NT2/D1 (cell line): Measurements from ENCODE around the gene SURF1.

Experiments
- DNase-seq: peaks from one replicate; pipeline ENCODE4 v3.0.0-alpha.2; 2011; ENCODE audit warnings: low read depth, low spot score
- H3K27me3 ChIP-seq: 2 replicates; pipeline ENCODE4 v1.6.0; 2011; ENCODE audit warnings: mild to moderate bottlenecking; ENCODE audit not compliant: insufficient read length, insufficient read depth
- H3K36me3 ChIP-seq: 2 replicates; pipeline ENCODE4 v1.6.1; 2011; ENCODE audit warnings: mild to moderate bottlenecking, low read length, mixed read lengths; ENCODE audit not compliant: insufficient read depth, insufficient read length
- H3K4me1 ChIP-seq: 2 replicates; pipeline ENCODE4 v1.5.1; 2011; ENCODE audit not compliant: insufficient read depth, insufficient read length
- H3K4me3 ChIP-seq: 2 replicates; pipeline ENCODE4 v1.5.1; 2011; ENCODE audit warnings: low read depth; ENCODE audit not compliant: insufficient read length
- H3K9ac ChIP-seq: 2 replicates; pipeline ENCODE4 v1.6.0; 2011; ENCODE audit warnings: low read depth; ENCODE audit not compliant: insufficient read length
- H3K9me3 ChIP-seq: 2 replicates; pipeline ENCODE4 v1.5.1; 2011; ENCODE audit warnings: mild to moderate bottlenecking, low read length; ENCODE audit not compliant: insufficient read depth
- SUZ12 ChIP-seq: IDR thresholded peaks from 2 replicates; pipeline ENCODE4 v1.6.1; 2011; ENCODE audit not compliant: insufficient read length, insufficient read depth; ENCODE audit errors: extremely low read depth
- YY1 ChIP-seq: IDR thresholded peaks from 2 replicates; pipeline ENCODE4 v1.6.1; 2011; ENCODE audit not compliant: insufficient read length, insufficient read depth
- ZNF274 ChIP-seq: IDR thresholded peaks from 2 replicates; pipeline ENCODE4 v1.6.1; 2011; ENCODE audit warnings: mild to moderate bottlenecking, low read depth, low read length

Gene SURF1

DNA sequence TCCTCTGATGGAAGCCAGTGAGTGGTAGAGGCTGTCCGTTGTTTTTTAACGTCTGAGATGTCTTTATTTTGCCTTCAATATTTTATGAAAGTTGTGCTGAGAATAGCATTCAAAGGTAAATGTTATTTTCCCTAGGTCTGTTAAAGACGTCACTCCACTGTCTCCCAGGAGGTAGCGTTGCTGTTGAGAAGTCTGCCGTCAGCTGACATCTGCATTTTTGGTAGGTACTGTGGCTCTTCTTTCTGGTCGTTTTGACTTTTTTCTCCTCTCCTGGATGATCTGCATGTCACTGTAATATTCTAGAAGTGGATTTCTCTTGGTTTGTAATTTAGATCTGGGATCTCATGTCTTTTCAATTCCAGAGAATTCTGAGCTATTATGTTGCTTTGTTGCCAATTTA, 46.7 kb downstream of the SURF1 start:
- Histone ChIP-seq H3K4me1 (peaks cover 7% of the 10 kb centered on the region), H3K9ac (no peak overlapping the region), H3K36me3 (no peaks in the 10 kb centered on the region), H3K27me3 (peaks cover 3% of the 10 kb centered on the region), H3K9me3 (peaks cover 7% of the 10 kb centered on the region; the same call in 1 of the 2 replicates), H3K4me3 (no peak overlapping the region)
- no peak for TF ChIP-seq ZNF274
- no peak for TF ChIP-seq YY1
- TF ChIP-seq SUZ12 = no peak
- no peak for DNase-seq

DNA sequence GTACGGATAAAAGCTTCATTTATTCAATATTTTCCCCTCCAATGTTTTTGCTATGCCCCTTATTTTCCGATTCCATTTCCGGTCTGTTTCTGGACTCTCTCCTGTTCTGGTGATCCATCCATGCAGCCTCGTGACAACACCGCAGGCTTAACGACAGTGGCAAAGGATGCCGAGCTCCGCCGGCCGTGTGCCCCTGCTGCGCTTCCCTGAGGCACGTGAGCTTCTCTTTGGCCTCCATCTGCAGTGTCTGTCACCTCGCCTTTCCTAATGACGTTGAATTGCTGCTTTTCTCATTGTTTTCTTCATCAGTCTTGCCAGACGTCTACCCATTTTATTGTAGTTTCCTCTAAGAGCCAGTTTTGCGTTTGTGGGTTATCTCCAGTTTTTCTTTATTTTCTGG, 49.0 kb downstream of the SURF1 start:
- DNase-seq = no peak
- Histone ChIP-seq H3K27me3 (peaks cover 3% of the 10 kb centered on the region), H3K9ac (no peak overlapping the region), H3K4me1 (peaks cover 13% of the 10 kb centered on the region), H3K4me3 (no peak overlapping the region), H3K9me3 (peaks cover 7% of the 10 kb centered on the region; the same call in 1 of the 2 replicates), H3K36me3 (no peaks in the 10 kb centered on the region)
- TF ChIP-seq YY1 (no peak), SUZ12 (no peak), ZNF274 (no peak)

DNA sequence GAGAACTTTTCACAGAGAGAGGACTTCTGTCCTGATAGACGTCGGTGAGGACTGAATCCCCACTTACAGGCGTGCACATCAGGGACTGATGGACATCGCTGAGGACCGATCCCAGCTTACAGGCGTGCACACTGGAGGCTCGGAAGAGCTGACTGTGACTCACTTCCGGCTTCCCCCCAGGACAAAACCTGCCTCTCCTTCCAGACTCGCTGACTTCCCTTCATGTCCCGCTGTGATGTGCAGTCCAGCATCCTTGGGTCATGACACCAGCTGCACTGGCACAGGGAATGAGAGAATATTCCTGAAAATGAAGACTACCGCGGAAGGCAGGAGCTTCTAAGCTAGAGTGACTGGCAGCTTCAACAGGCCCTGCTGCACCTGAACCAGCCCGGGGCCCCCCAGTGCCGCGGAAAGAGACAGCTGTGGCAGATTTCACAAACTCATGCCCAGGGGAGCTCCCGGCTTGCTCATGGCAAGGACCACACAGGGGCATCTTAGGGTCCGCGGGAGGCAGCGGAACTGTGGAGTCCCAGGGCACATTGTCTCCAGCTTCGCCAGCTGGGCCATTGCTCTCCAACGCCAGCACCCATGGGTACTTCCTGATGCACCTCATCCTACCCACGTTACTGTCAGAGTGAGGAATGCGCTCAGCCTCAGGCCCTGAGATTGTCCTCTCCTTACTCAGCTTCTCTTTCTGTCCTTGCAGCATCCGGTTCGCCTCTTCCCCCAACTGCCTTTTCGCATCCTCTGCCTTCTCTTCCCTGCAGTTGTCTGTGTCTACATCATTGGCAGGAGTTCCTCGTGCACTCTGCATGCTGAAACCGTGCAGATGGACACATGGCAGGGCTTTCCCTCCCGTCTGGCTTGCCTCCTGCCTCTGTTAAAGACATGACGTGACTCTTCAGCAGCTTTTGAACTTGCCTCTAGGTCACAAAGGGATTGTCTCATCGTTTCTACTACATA, 49.8 kb downstream of the SURF1 start:
- no peak for DNase-seq
- Histone ChIP-seq H3K9me3 (peaks cover 7% of the 10 kb centered on the region; the same call in 1 of the 2 replicates), H3K4me3 (no peak overlapping the region), H3K4me1 (peaks cover 13% of the 10 kb centered on the region), H3K27me3 (peaks cover 3% of the 10 kb centered on the region), H3K36me3 (no peaks in the 10 kb centered on the region), H3K9ac (no peak overlapping the region)
- TF ChIP-seq ZNF274 = no peak
- no peak for TF ChIP-seq SUZ12
- TF ChIP-seq YY1 = no peak

DNA sequence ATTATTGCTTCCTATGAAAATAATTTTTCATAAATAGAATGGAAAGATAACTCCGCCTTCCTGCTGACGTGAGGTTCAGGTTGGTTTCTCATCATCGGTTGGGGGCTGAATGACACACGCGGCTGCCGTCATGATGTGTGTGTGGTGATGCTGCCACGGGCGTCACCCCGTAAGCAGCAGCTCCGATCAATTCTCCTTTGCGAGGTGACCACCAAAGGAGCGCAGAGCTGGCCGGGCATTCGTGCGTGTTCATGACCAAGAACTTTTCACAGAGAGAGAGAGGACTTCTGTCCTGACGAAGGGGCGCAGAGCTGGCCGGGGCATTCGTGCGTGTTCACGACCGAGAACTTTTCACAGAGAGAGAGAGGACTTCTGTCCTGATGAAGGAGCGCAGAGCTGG, 50.6 kb downstream of the SURF1 start:
- H3K9ac ChIP-seq = no peak overlapping the region
- no peak overlapping the region for H3K4me3 ChIP-seq
- peaks cover 13% of the 10 kb centered on the region for H3K4me1 ChIP-seq
- no peak for DNase-seq
- no peaks in the 10 kb centered on the region for H3K36me3 ChIP-seq
- peaks cover 3% of the 10 kb centered on the region for H3K27me3 ChIP-seq
- no peak for TF ChIP-seq SUZ12
- TF ChIP-seq YY1 = no peak
- TF ChIP-seq ZNF274 = no peak
- peaks cover 7% of the 10 kb centered on the region; the same call in 1 of the 2 replicates for H3K9me3 ChIP-seq

DNA sequence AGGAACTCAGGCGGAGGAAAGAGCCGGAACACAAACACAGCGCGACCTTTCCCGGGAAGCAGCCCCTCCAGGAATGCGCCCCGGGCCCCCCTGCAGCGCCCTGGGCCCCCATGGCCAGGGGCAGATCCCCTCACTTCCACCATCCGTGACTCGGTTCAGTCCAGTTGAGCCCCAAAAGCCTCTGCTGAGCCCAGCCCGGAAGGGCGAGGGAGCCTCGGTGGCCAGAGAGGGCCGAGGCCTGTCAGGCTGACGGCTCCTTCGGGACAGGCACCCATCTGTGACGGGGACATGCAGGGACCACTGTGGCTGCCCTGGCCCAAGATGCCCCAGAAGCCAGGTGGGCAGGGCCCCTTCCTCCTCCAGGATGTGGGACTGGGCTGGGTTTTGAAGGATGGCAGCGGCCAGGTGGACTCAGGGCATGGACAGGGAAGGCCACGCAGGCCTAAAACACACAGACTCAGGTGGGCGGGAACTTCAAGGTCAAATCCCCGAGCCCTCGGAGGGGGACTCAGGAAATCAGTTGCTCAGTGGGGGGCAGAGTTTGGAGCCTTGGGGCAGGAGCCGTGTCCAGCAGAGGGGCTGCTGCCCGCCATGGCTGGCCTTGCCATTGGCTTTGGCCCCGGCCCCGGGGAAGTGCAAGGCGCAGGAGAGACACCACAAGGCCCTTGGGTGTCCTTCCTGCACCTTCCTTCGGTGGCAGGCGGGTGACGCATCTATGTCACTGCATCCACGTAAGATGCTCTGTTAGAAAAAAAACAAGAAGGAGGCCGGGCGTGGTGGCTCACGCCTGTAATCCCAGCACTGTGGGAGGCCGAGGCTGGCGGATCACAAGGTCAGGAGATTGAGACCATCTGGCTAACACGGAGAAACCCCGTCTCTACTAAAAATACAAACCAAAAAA, 51.6 kb downstream of the SURF1 start:
- Histone ChIP-seq H3K4me1 (peaks cover 13% of the 10 kb centered on the region), H3K4me3 (no peak overlapping the region), H3K9me3 (peaks cover 7% of the 10 kb centered on the region; the same call in 1 of the 2 replicates), H3K27me3 (peaks cover 3% of the 10 kb centered on the region), H3K9ac (no peak overlapping the region), H3K36me3 (no peaks in the 10 kb centered on the region)
- no peak for TF ChIP-seq SUZ12
- no peak for TF ChIP-seq YY1
- TF ChIP-seq ZNF274 = no peak
- DNase-seq = no peak

DNA sequence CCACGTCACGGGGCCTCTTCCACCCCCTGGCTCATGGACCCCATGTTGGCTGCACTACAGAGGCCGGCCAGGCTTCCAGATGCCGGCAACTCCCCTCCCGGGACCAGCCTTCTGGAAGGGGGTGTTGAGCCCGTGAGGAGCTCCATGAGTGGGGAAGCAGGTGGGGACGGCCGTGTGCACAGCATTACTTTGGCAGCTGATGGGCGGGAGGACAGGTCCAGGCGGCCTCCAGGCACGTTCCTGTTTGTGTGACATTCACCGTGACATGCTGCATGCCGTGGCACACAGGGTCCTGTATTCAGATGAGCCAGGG, 52.2 kb downstream of the SURF1 start:
- TF ChIP-seq ZNF274 (no peak), YY1 (no peak), SUZ12 (no peak)

More for the DNA sequence above, 52.2 kb downstream of the SURF1 start:
- Histone ChIP-seq H3K27me3 (peaks cover 3% of the 10 kb centered on the region), H3K9ac (no peak overlapping the region), H3K4me1 (peaks cover 13% of the 10 kb centered on the region), H3K36me3 (no peaks in the 10 kb centered on the region), H3K9me3 (peaks cover 6% of the 10 kb centered on the region; the same call in 1 of the 2 replicates), H3K4me3 (no peak overlapping the region)
- DNase-seq = no peak
